Stimulated activated CD4-positive, alpha-beta T cell treated with anti-CD3 and anti-CD28 coated beads, TNF-alpha, amount 100 ng/mL, for 4 hours (primary cell): Measurements from ENCODE around the gene ALOX15.
"Not testable (repeated sequence)": the region's sequence is repeated elsewhere in the genome, so short reads cannot be mapped to it uniquely, and the experiment has no call there.

Source experiments
- DNase-seq, 3 experiments: peaks; one replicate each; pipeline ENCODE4 v3.0.0-alpha.2; 2020; ENCODE audit warnings: low read depth in 3 of 3

Gene ALOX15

DNA sequence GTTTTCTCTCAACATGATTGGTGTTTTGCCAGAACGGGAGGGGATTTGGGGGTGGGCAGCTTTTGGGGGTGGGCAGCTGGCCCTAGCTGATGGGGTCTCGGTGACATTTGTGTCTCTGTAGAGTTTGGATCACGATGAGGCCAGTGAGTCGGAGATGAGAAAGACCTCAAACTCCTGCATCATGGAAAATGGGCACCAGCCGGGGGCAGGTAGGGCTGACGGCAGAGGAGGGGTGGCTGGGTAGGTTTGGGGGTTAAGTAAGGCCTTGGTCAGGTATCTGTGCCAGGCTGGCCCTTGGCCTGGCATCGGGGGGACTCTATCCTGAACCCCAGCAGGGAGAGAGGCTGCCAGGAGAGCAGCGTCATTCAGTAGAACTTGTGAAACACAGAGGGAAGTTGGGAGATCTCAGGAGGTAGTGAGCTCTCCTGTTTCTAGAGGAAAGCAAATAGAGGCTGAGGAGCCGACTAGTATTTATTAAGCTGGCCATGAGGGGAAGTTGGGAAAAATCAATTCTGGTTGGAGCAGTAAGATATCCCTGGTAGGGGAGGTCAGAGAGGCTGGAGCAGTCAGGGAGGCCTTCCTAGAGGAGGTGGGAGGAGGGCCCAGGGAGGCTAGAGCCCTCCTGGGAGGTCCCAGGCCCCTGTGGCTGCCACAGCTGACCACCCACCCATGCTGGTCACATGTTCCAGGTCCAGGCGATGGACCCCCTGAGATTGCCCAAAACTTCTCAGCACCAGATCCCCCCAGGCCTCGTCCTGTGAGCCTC lies 49.1 kb downstream of the ALOX15 start:
- DNase-seq, result no peak

DNA sequence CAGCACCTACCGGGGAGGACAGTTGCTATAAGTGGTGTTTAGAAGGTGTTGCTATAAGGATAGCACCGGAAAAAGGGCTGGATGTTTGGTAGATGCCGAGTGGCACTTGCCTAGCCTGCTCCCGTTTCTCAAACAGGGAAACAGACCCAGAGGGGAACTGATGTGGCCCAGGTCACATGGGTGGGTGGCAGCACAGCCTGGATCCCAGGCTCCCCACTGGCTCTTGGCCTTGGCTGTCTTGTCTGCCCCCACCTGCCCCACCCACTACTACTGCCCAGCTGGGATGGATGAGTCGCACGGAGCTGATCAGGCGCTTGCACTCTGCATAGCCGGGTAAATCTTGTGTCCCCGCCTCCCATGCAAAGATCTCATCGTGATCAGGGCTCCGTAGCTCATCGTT lies 49.9 kb downstream of the ALOX15 start:
- no peak for DNase-seq

DNA sequence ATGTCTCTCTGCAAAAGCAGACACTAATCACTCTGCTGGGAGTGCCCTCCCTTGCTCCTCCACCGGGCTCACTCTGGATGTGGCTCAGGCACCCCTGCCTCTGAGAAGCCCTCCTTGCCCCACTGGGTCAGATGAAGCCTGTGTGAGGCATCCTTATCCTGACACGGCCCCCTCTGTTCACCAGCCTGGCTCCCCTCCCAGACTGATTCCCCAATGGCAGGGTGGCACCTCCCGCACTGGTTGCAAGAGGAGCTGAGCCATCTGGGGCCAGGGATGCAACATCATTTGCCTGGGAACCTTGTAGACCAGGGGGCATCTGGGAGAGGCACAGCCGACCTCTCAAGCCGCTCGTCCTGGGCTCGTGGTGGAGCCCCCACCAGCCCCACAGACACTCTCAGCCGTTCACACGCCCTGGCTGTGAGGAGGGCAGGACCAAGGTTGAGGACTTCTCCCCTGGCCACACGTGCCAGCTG lies 50.5 kb downstream of the ALOX15 start:
- no peak for DNase-seq

DNA sequence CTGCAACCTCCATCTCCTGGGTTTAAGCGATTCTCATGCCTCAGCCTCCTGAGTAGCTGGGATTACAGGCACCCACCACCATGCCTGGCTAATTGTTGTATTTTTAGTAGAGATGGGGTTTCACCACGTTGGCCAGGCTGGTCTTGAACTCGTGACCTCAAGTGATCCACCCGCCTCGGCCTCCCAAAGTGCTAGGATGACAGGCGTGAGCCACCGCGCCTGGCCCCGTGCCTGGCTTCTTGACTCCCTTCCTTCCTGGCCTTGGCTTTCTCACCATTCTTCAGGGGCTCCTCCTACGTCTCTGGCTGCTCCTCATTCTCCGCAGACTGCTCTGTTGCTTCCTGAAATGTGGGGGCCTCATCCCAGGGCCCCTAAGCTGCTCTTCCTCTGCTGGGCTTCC lies 51.4 kb downstream of the ALOX15 start:
- not testable (repeated sequence) for DNase-seq

- DNase-seq, result no peak
These were observed 52.4 kb downstream of the ALOX15 start for GRCh38 chr17:4588898-4589625.

GRCh38 chr17:4588391-4588790 lies 53.1 kb downstream of the ALOX15 start:
- DNase-seq, result no peak

- no peak for DNase-seq
These were observed 53.7 kb downstream of the ALOX15 start for GRCh38 chr17:4587803-4588202.

GRCh38 chr17:4587195-4587594 lies 54.3 kb downstream of the ALOX15 start:
- DNase-seq, result no peak

DNA sequence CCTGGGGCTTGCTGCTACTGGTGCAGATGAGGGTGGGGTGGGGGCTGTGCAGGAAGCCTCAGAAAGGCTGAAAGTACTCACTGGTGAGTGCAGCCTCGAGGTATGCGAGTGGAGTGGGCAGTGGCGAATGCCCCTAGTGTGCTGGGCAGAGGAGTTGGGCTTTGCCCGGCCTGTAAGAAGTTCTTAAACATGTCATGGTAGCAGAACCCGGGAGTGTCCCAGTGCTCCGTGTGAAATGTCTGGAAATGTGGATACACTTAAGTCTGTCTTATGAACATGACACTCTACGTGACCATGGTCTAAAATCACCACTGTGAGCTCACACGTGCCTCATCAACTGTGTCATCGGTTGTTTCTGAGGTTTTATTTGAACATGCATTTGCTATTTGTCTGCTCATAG lies 55.4 kb downstream of the ALOX15 start:
- DNase-seq, result no peak

DNA sequence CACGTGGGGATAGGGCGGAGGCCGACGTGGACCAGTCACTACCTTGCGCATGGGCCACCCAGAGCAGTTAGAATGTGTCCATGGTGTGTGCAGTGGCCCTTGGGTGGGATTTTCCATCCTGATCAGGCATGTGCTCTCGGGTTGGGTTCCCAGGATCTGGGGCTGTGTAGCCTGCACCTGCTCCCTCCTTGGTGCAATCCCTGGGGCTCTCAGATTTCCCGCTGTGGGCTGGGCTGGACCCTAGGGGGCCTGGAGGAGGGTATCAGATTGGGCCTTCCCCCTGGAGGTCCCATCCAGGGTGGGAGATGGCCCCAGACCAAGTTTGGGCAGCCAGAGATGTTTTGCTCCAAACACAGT lies 55.9 kb downstream of the ALOX15 start:
- DNase-seq, result no peak

GRCh38 chr17:4584917-4585637 lies 56.4 kb downstream of the ALOX15 start:
- no peak for DNase-seq

- DNase-seq, result no peak
These were observed 57.2 kb downstream of the ALOX15 start, which contains the start of gene SMTNL2 for GRCh38 chr17:4584101-4584916. Gene SMTNL2, plus strand, starts transcription at chr17:4584529. Its CDS starts 77 bp downstream, at chr17:4584606.

DNA sequence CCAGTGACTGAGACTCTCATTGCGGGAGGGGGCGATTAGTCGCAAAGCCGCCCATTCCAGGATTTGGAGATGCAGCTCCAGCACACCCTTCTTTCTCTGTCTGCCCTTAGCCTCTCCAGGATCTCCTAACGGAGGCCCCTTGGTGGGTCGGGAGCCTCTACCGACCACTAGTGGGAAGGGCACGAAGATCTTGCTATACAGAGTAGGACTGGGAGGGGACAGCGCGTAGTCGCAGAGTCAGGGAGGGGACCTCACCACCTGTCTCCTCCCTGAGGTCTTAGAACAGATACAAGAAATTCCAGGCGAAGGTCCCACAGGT lies 57.7 kb downstream of the ALOX15 start:
- DNase-seq, result no peak

DNA sequence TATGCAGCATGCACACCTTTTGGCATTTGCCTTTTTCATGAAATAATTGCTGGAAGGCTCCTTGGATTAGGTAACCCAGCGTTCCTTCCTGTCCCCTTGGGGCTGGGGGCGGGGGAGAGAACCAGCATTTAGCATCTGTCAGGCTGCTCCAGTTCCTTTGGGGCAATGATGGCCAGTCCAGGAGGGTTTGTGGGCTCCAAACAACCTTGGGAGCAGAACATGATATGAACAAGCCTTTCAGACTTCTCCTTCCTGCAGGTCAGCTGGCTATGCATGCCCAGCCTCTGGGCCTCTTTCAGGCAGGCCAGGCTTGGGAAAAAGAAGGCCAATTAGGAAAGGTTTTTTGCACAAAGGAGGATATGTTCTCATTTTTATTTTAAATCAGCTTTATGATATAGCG lies 58.3 kb downstream of the ALOX15 start:
- no peak for DNase-seq

DNA sequence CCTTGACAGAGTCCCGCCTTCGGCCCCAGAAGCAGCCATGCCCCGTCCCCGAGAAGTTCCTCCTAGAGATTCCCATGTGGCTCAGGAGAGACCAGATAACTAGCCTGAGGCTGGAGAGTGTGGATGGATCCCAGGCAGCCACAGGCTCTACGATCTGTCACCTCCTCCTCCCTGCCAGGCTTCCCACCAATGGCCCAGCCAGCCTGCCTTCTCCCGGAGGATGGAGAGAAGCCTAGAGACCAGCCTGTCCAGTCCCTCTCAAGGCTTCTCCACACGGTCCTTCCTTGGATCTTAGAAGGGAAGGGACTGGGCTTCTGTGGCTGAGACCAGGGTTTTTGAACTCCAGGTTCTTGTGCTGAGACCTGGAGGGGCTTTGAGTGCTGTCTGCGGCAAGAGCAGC lies 58.8 kb downstream of the ALOX15 start:
- DNase-seq, result no peak

- DNase-seq, result no peak
These were observed 59.4 kb downstream of the ALOX15 start for GRCh38 chr17:4582101-4582501.
